Omental fat pad (tissue), 4 donors: ENCODE results near the gene ANKRD40. TPM values are rescaled to one million over a fixed set of nuclear protein-coding genes. Genes with fewer than 3 reads are reported as not detected.
A peak's percentile ranks its signal among the peaks of the same experiment; 100 is the strongest.

Experiments used
- ATAC-seq: fragments of 150-250 bp; one replicate; pipeline ENCODE4 v1.9.1; 2016; ENCODE audit warnings: mild to moderate bottlenecking, moderate library complexity; ENCODE audit not compliant: low FRiP score
- DNase-seq: peaks from one replicate; pipeline ENCODE4 v3.0.0-alpha.2; 2019; ENCODE audit warnings: low spot score
- total RNA-seq, 4 donors: library from RNA; depleted of rRNA; stranded (reverse); fragments of >200 nt; gene quantifications; one replicate each; pipeline ENCODE4 v1.1.0, GENCODE V29; 2016
- TF ChIP-seq, protein P1 (sequence below), 3 donors: fragments of 450-650 bp; IDR thresholded peaks; one replicate each; pipeline ENCODE4 v1.5.1; 2016 to 2017; ENCODE audit warnings: antibody characterized with exemption in 3 of 3, mild to moderate bottlenecking in 3 of 3, moderate library complexity in 2 of 3

The ANKRD40 gene, protein sequence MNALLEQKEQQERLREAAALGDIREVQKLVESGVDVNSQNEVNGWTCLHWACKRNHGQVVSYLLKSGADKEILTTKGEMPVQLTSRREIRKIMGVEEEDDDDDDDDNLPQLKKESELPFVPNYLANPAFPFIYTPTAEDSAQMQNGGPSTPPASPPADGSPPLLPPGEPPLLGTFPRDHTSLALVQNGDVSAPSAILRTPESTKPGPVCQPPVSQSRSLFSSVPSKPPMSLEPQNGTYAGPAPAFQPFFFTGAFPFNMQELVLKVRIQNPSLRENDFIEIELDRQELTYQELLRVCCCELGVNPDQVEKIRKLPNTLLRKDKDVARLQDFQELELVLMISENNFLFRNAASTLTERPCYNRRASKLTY
- total RNA-seq, result 10 to 100 TPM; 55.7 to 82.4 (median 61.8) TPM

DNA sequence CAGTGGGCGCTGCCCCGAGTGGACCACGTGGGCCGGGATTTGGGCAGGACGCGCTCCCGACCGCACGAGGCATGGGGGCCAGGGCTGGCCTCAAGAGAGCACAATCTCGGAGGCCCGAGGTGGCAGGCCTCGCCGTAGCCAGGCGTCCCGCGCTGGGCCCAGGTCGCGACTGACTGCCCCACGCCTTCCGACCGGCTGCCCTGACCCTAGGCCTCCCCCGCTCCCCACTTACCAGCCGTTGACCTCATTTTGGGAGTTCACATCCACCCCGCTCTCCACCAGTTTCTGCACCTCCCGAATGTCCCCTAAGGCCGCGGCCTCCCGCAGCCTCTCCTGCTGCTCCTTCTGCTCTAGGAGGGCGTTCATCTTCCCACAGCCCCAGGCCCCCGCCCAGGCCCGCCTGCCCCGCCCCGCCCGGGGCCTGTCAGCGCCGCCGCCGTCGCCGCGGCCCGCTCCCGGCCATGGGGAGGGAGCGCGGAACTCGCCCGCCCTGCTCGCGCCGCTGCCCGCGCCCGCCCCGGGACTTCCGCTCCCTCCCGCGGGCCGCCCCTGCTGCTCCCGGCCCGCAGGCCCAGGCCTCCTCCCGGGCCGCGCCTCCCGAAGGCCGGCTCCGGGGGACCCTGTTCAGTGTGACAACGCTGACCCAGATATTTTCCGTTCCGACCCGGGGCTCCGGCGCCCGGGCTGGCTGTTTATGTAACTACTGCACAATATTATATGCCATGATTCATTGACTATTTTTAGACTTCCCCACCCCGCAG is at the start of gene ANKRD40:
Gene ANKRD40 (minus strand): TSS at position 626 of the 761 bp plus-strand sequence. CDS start 260 bp downstream, at position 366.
- DNase-seq, result peak; percentile 66
- TF ChIP-seq, protein P1, sequence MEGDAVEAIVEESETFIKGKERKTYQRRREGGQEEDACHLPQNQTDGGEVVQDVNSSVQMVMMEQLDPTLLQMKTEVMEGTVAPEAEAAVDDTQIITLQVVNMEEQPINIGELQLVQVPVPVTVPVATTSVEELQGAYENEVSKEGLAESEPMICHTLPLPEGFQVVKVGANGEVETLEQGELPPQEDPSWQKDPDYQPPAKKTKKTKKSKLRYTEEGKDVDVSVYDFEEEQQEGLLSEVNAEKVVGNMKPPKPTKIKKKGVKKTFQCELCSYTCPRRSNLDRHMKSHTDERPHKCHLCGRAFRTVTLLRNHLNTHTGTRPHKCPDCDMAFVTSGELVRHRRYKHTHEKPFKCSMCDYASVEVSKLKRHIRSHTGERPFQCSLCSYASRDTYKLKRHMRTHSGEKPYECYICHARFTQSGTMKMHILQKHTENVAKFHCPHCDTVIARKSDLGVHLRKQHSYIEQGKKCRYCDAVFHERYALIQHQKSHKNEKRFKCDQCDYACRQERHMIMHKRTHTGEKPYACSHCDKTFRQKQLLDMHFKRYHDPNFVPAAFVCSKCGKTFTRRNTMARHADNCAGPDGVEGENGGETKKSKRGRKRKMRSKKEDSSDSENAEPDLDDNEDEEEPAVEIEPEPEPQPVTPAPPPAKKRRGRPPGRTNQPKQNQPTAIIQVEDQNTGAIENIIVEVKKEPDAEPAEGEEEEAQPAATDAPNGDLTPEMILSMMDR (IDR thresholded peaks at IDR 0.05), result no peak
- ATAC-seq, result peak; percentile 93

DNA sequence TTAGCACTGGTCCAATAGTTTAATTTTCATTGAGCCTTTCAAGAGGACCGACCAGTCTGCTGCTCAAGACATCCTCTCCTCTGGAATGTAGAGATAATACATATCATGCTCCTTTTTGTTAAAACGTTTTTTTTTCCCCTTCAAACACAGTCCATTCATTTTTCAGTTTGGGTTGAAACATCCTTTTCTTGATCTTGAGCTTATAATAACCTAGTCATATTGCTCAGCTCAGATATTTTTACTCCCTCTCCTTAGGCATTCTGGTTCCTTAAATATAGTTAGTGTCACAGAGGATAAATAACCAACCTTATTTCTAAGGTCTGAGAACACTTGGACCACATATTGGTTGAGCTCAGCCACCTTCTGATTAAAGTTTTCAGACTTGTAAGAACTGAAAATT is 46.8 kb upstream of the ANKRD40 start:
- DNase-seq, result no peak
- ATAC-seq, result no peak
- TF ChIP-seq, protein P1 (IDR thresholded peaks at IDR 0.05), result no peak

DNA sequence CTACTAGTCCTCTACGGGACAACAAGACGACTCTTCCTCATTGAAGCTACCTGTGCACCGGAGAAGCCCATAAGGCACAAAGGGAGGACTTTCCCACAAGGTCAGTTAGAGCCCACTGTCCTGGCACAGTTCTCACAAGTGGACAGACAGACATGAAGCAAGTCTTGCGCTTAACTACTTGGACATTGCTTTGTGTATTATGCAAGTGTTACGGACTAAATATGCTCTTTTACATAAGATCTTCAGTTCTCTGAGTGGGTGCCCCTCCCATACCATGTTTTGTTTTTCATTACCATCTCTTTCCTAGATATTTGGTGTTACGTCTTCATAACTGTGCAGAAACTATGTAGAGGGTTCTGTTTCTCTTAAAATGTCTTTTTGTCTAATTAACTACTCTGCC is 41.5 kb upstream of the ANKRD40 start:
- TF ChIP-seq, protein P1 (IDR thresholded peaks at IDR 0.05), result no peak
- DNase-seq (no peak), ATAC-seq (peak; percentile 32)

DNA sequence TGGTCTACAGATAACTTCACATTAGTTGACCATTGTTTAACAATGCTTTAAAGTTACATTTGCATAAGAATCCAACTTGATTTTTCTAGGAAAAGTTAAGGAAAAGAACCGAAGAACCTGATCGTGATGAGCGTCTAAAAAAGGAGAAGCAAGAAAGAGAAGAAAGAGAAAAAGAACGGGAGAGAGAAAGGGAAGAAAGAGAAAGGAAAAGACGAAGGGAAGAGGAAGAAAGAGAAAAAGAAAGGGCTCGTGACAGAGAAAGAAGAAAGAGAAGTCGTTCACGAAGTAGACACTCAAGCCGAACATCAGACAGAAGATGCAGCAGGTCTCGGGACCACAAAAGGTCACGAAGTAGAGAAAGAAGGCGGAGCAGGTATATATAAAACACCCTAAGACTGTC is 37.9 kb upstream of the ANKRD40 start:
- ATAC-seq (no peak), DNase-seq (no peak)
- TF ChIP-seq, protein P1 (IDR thresholded peaks at IDR 0.05), result no peak

DNA sequence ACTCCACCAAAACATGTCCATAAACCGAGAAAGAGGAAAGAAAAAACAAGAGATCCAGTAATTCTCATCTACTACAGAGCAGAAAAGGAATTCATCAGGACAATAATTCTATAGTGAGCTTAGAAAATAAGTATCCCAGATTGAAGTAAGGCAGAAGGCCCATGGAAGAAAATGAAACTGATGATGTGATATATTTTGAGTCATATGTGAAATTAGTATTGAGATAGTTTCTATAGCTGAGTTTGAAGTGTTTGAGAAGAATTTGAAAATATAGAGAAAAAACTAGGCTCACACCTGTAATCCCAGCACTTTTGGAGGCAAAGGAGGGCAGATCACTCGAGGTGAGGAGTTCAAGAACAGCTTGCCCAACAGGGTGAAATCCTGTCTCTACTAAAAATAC is 31.4 kb upstream of the ANKRD40 start:
- DNase-seq (no peak), ATAC-seq (no peak)
- TF ChIP-seq, protein P1 (IDR thresholded peaks at IDR 0.05), result no peak

DNA sequence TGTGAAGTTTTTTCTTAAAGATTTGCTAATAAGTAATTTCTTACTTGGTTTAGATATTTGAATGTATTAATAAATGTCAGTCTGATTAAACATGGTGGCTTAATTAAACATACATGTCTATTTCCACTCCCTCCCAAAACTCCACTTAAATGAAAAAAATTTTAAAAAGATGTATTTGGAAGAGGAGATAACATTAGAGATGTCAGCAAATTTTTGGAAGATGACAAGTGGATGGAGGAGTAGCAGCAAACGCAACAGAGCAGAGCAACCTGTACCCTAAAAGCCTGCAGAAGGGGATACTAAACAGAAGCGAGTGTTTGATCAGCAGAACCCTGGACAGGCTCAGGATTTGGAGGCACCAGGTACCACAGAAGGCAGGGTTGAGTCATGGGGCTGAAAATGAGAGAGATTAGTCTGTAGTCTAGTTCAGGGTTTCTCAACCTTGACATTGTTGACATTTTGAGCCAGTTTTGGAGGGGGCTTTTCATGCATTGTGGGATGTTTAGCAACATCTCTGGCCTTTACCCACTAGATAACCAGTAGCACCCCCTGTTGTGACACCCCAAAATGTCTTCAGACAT is 29.5 kb upstream of the ANKRD40 start:
- TF ChIP-seq, protein P1 (IDR thresholded peaks at IDR 0.05), result no peak
- no peak for ATAC-seq
- no peak for DNase-seq
